DOHH2 (cell line): ENCODE data around the gene MAN1B1.

Experiments used
- EZH2phosphoT487 ChIP-seq: fragments of 200-600 bp; sonication (generic); IDR thresholded peaks from 2 replicates; pipeline ENCODE4 v1.6.1; 2017; ENCODE audit warnings: borderline replicate concordance, mild to moderate bottlenecking, antibody characterized with exemption, low read length, moderate library complexity, mixed read lengths
- TF ChIP-seq, protein P1 (sequence below): fragments of 200-600 bp; sonication (generic); IDR thresholded peaks from one replicate; pipeline ENCODE4 v1.5.1; 2014; ENCODE audit warnings: antibody characterized with exemption, mild to moderate bottlenecking, low read depth, low read length; ENCODE audit not compliant: poor library complexity, severe bottlenecking

DNA sequence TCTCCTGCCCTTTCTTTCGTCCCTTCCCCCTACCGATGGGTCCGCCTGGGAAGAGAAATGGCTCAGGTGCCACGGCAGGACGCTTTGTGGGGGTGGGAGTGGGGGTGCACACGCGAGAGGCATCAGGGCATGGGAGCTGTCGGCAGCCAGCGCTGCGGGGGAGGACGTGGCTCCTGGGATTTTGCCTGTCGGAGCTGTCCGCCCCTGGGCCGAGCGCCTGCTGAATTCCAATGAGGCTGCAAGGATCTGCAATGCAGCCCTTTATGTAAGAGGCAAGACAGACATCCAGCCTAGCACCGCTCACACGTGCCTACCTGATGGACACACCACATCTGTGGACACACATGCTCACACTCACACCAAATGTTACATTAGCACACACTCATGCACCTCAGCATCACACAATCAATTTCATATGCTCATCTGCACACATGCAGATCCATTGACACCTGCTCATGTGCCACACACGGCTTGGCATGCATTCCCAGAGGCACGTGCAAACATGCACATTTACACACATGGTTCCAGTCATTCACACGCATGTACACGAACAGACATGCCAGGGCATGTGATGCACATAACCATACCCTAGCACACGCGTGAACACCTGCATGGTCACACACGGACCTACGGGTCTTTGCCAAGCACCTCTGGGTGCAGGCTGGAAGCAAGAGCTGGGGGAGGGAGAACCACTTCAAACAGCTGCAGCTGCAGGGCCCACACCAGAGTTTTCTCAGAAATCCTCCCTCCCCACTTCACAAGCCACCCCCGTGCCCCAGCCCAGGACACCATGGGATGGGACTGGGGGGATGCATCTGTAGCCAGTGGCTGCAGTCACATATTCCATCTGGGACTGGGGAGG, 53.6 kb downstream of the MAN1B1 start:
- TF ChIP-seq, protein P1, sequence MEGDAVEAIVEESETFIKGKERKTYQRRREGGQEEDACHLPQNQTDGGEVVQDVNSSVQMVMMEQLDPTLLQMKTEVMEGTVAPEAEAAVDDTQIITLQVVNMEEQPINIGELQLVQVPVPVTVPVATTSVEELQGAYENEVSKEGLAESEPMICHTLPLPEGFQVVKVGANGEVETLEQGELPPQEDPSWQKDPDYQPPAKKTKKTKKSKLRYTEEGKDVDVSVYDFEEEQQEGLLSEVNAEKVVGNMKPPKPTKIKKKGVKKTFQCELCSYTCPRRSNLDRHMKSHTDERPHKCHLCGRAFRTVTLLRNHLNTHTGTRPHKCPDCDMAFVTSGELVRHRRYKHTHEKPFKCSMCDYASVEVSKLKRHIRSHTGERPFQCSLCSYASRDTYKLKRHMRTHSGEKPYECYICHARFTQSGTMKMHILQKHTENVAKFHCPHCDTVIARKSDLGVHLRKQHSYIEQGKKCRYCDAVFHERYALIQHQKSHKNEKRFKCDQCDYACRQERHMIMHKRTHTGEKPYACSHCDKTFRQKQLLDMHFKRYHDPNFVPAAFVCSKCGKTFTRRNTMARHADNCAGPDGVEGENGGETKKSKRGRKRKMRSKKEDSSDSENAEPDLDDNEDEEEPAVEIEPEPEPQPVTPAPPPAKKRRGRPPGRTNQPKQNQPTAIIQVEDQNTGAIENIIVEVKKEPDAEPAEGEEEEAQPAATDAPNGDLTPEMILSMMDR, result no peak
- TF ChIP-seq EZH2phosphoT487, result no peak
